Progenitor cell of endocrine pancreas (in vitro differentiated cells): ENCODE data around the gene VPS50. TPM values are rescaled to one million over a fixed set of nuclear protein-coding genes. Genes with fewer than 3 reads are reported as not detected.

Experiments
- DNase-seq: peaks from one replicate; pipeline ENCODE4 v3.0.0; 2021; ENCODE audit warnings: low spot score; ENCODE audit not compliant: unreplicated experiment
- H3K27ac Mint-ChIP-seq: 2 replicates; pipeline ENCODE4 v1.8.0; 2021; ENCODE audit warnings: mild to moderate bottlenecking, moderate library complexity, mixed read lengths
- H3K27me3 Mint-ChIP-seq: 2 replicates; pipeline ENCODE4 v1.8.0; 2021; ENCODE audit warnings: mixed read lengths
- H3K36me3 Mint-ChIP-seq: 2 replicates; pipeline ENCODE4 v1.8.0; 2022; ENCODE audit warnings: mixed read lengths; ENCODE audit not compliant: insufficient read depth
- H3K4me1 Mint-ChIP-seq: 2 replicates; pipeline ENCODE4 v1.8.0; 2021; ENCODE audit warnings: low read depth, mixed read lengths
- H3K4me3 Mint-ChIP-seq: 2 replicates; pipeline ENCODE4 v1.8.0; 2021; ENCODE audit warnings: low read depth, mild to moderate bottlenecking, moderate library complexity, mixed read lengths
- H3K9me3 Mint-ChIP-seq: 2 replicates; pipeline ENCODE4 v1.8.0; 2021; ENCODE audit warnings: low read depth, mixed read lengths
- CTCF ChIP-seq: fragments of 200-600 bp; sonication (generic); IDR thresholded peaks from one replicate; pipeline ENCODE4 v1.5.0; 2021; ENCODE audit warnings: antibody characterized with exemption, mild to moderate bottlenecking; ENCODE audit not compliant: unreplicated experiment
- total RNA-seq: library from RNA; stranded (reverse); gene quantifications from 2 replicates; pipeline ENCODE4 v1.2.1, GENCODE V29; 2021

The VPS50 gene
- total RNA-seq, 1 donor from 2014 or later = 29.9 TPM

- Mint-ChIP-seq H3K36me3 (no peaks in the 10 kb centered on the region), H3K27me3 (peaks cover 52% of the 10 kb centered on the region), H3K4me1 (peaks cover 3% of the 10 kb centered on the region), H3K27ac (no peak overlapping the region), H3K4me3 (no peak overlapping the region), H3K9me3 (no peaks in the 10 kb centered on the region)
- no peak for DNase-seq
- TF ChIP-seq CTCF = no peak
Observed at GRCh38 chr7:93211228-93211818, 20.8 kb upstream of the VPS50 start.

- Mint-ChIP-seq H3K4me1 (peaks cover 3% of the 10 kb centered on the region), H3K9me3 (no peaks in the 10 kb centered on the region), H3K27me3 (peaks cover 54% of the 10 kb centered on the region), H3K36me3 (no peaks in the 10 kb centered on the region), H3K27ac (no peak overlapping the region), H3K4me3 (no peak overlapping the region)
- no peak for TF ChIP-seq CTCF
- DNase-seq = no peak
Observed at GRCh38 chr7:93212881-93213280, 19.3 kb upstream of the VPS50 start.

- Mint-ChIP-seq H3K27ac (no peak overlapping the region), H3K27me3 (peaks cover 34% of the 10 kb centered on the region), H3K4me3 (no peak overlapping the region), H3K9me3 (no peaks in the 10 kb centered on the region), H3K36me3 (no peaks in the 10 kb centered on the region), H3K4me1 (no peaks in the 10 kb centered on the region)
- no peak for DNase-seq
- no peak for TF ChIP-seq CTCF
Observed at GRCh38 chr7:93218997-93219827, 13.0 kb upstream of the VPS50 start.

- no peak overlapping the region for H3K4me3 Mint-ChIP-seq
- H3K27ac Mint-ChIP-seq = no peak overlapping the region
- no peaks in the 10 kb centered on the region for H3K36me3 Mint-ChIP-seq
- no peaks in the 10 kb centered on the region for H3K4me1 Mint-ChIP-seq
- H3K9me3 Mint-ChIP-seq = no peaks in the 10 kb centered on the region
- TF ChIP-seq CTCF = no peak
- peaks cover 27% of the 10 kb centered on the region for H3K27me3 Mint-ChIP-seq
- no peak for DNase-seq
Observed at GRCh38 chr7:93219868-93220267, 12.3 kb upstream of the VPS50 start.

- H3K4me3 Mint-ChIP-seq = peak within 1 kb of the TSS; percentile 64
- H3K9me3 Mint-ChIP-seq = no peaks in the 10 kb centered on the region
- TF ChIP-seq CTCF = no peak
- no peak for DNase-seq
- peak within 1 kb of the TSS; percentile 86 for H3K27ac Mint-ChIP-seq
- H3K36me3 Mint-ChIP-seq = no peaks in the 10 kb centered on the region
- no peaks in the 10 kb centered on the region for H3K27me3 Mint-ChIP-seq
- peaks cover 6% of the 10 kb centered on the region for H3K4me1 Mint-ChIP-seq
Observed at GRCh38 chr7:93226310-93226709, 5.9 kb upstream of the VPS50 start, which contains the start of gene HEPACAM2. Gene HEPACAM2, minus strand, starts transcription at chr7:93226469.
